Left forelimb (tissue), 1 donor: ENCODE measurements around the gene LGMN.
"Not testable (repeated sequence)": the region's sequence is repeated elsewhere in the genome, so short reads cannot be mapped to it uniquely, and the experiment has no call there.

Source experiments
- DNase-seq: peaks from one replicate; pipeline ENCODE4 v3.0.0-alpha.2; 2018; ENCODE audit warnings: low spot score

LGMN gene

GRCh38 chr14:92726135-92726932, 22.1 kb downstream of the LGMN start:
- no peak for DNase-seq

- no peak for DNase-seq
These were observed 23.7 kb downstream of the LGMN start for GRCh38 chr14:92724516-92725340.

- no peak for DNase-seq
These were observed 28.5 kb downstream of the LGMN start for GRCh38 chr14:92719890-92720323.

GRCh38 chr14:92719421-92719820, 29.0 kb downstream of the LGMN start:
- no peak for DNase-seq

GRCh38 chr14:92718664-92719063, 29.8 kb downstream of the LGMN start:
- DNase-seq = no peak

GRCh38 chr14:92717571-92718042, 30.8 kb downstream of the LGMN start:
- no peak for DNase-seq

- DNase-seq = no peak
These were observed 32.3 kb downstream of the LGMN start for GRCh38 chr14:92716131-92716530.

GRCh38 chr14:92714739-92715307, 33.6 kb downstream of the LGMN start:
- DNase-seq = not testable (repeated sequence)

GRCh38 chr14:92712654-92713051, 35.8 kb downstream of the LGMN start:
- DNase-seq = no peak

- DNase-seq = no peak
These were observed 36.3 kb downstream of the LGMN start for GRCh38 chr14:92711976-92712653.

- DNase-seq = no peak
These were observed 38.5 kb downstream of the LGMN start for GRCh38 chr14:92710001-92710341.

- DNase-seq = no peak
These were observed 39.0 kb downstream of the LGMN start for GRCh38 chr14:92709340-92710000.

- no peak for DNase-seq
These were observed 42.0 kb downstream of the LGMN start for GRCh38 chr14:92706386-92706785.

GRCh38 chr14:92704821-92705220, 43.6 kb downstream of the LGMN start:
- DNase-seq = no peak

- no peak for DNase-seq
These were observed 44.2 kb downstream of the LGMN start for GRCh38 chr14:92704036-92704804.

- DNase-seq = no peak
These were observed 44.9 kb downstream of the LGMN start for GRCh38 chr14:92703516-92703915.

- DNase-seq = no peak
These were observed 45.9 kb downstream of the LGMN start for GRCh38 chr14:92702441-92702918.

GRCh38 chr14:92701826-92702225, 46.6 kb downstream of the LGMN start:
- DNase-seq = no peak

- no peak for DNase-seq
These were observed 50.0 kb downstream of the LGMN start for GRCh38 chr14:92698393-92698792.

- no peak for DNase-seq
These were observed 52.1 kb downstream of the LGMN start for GRCh38 chr14:92696366-92696765.

- DNase-seq = no peak
These were observed 52.9 kb downstream of the LGMN start for GRCh38 chr14:92695562-92695961.
